Lung (tissue), 12 donors: Measurements from ENCODE around the gene KIZ. TPM values are rescaled to one million over a fixed set of nuclear protein-coding genes. Genes with fewer than 3 reads are reported as not detected.

ENCODE experiments used
- ATAC-seq: fragments of 200-7000 bp; cut with Tn5 transposase; one replicate; pipeline ENCODE4 v1.9.1; 2020; ENCODE audit warnings: moderate number of reproducible peaks; ENCODE audit not compliant: insufficient read depth, low FRiP score
- DNase-seq, 3 donors: peaks; one replicate each; pipeline ENCODE4 v3.0.0-alpha.2; 2013 to 2017
- H3K27ac ChIP-seq, 2 donors: one replicate each; pipeline ENCODE4 v1.5.1; 2013; ENCODE audit warnings: mild to moderate bottlenecking in 2 of 2, moderate library complexity in 2 of 2, control low read depth in 1 of 2, inconsistent platforms in 1 of 2, low read depth in 1 of 2, low read length in 1 of 2
- H3K27me3 ChIP-seq, 3 donors: one replicate each; pipeline ENCODE4 v1.5.1; 2013; ENCODE audit warnings: low read length in 2 of 3; ENCODE audit not compliant: control insufficient read depth in 3 of 3, insufficient read depth in 3 of 3
- H3K36me3 ChIP-seq, 4 donors: one replicate each; pipeline ENCODE4 v1.5.1; 2013; ENCODE audit warnings: low read length in 4 of 4, mild to moderate bottlenecking in 1 of 4, moderate library complexity in 1 of 4; ENCODE audit not compliant: control insufficient read depth in 4 of 4, insufficient read depth in 4 of 4
- H3K4me1 ChIP-seq, 5 donors: one replicate each; pipeline ENCODE4 v1.5.1; 2013; ENCODE audit warnings: low read length in 5 of 5, mild to moderate bottlenecking in 2 of 5, moderate library complexity in 1 of 5; ENCODE audit not compliant: control insufficient read depth in 5 of 5, insufficient read depth in 5 of 5
- H3K4me3 ChIP-seq: one replicate; pipeline ENCODE4 v1.5.1; 2013; ENCODE audit warnings: mild to moderate bottlenecking, control low read depth, moderate library complexity
- H3K9ac ChIP-seq, 2 donors: one replicate each; pipeline ENCODE4 v1.5.1; 2013; ENCODE audit warnings: low read length in 2 of 2, control low read depth in 1 of 2; ENCODE audit not compliant: insufficient read depth in 1 of 2
- H3K9me3 ChIP-seq, 4 donors: one replicate each; pipeline ENCODE4 v1.5.1; 2013; ENCODE audit warnings: low read length in 3 of 4, mild to moderate bottlenecking in 1 of 4, moderate library complexity in 1 of 4; ENCODE audit not compliant: control insufficient read depth in 4 of 4, insufficient read depth in 3 of 4
- WGBS, 2 donors: extraction: QIAGEN DNeasy Blood & Tissue Kit; methylation state at CpG; one replicate each; pipeline ENCODE4 v1.1.7; 2013; 5-methylcytosine and 5-hydroxymethylcytosine counted together
- polyA plus RNA-seq, 2 donors: library from polyadenylated mRNA; stranded (reverse); fragments of 200-250 nt; gene quantifications; one replicate each; pipeline ENCODE4 v1.2.1, GENCODE V29; 2013
- total RNA-seq, 2 donors: library from RNA; depleted of rRNA in 1 of 2; stranded (reverse); fragments of >200 nt in 1 of 2; gene quantifications; one replicate each; pipeline ENCODE4 v1.2.1, GENCODE V29; 2014 to 2021
- TF ChIP-seq, protein P1 (sequence below): IDR thresholded peaks from 2 replicates; pipeline ENCODE4 v1.5.1; 2012; ENCODE audit warnings: mild to moderate bottlenecking; ENCODE audit errors: control extremely low read depth, extremely low read depth
- donor health status: control.
- donor health status: control.
- donor health status: Bipolar disorder and iron deficiency.
- donor health status: healthy.
- donor health status: DM: yes; HTN: yes; CAD: no.

The KIZ gene
- total and polyA plus RNA-seq, 4 donors = 4.1 to 22.5 (median 9.1) TPM

DNA sequence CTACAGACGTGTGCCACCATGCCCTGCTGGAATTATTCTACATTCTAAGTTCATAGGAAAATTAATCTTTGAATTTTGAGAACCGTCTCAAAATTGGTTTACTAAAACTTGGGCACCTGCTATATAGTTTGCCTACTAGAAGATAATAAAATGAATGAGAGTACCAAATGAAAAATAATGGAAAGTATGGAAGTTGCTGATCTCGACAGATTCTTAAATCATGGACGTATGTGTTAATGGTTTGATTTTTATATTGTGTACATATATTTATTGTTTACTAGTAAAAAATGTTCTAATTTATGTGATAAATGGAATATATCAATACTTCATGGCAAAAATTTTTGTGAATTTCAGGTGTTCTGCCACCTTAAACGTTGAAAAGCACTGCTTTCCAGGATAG is 60.0 kb downstream of the KIZ start:
- TF ChIP-seq, protein P1, sequence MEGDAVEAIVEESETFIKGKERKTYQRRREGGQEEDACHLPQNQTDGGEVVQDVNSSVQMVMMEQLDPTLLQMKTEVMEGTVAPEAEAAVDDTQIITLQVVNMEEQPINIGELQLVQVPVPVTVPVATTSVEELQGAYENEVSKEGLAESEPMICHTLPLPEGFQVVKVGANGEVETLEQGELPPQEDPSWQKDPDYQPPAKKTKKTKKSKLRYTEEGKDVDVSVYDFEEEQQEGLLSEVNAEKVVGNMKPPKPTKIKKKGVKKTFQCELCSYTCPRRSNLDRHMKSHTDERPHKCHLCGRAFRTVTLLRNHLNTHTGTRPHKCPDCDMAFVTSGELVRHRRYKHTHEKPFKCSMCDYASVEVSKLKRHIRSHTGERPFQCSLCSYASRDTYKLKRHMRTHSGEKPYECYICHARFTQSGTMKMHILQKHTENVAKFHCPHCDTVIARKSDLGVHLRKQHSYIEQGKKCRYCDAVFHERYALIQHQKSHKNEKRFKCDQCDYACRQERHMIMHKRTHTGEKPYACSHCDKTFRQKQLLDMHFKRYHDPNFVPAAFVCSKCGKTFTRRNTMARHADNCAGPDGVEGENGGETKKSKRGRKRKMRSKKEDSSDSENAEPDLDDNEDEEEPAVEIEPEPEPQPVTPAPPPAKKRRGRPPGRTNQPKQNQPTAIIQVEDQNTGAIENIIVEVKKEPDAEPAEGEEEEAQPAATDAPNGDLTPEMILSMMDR = no peak
- Histone ChIP-seq H3K27ac (no peak overlapping the region), H3K4me1 (peaks cover 0 to 11% (median 7%) of the 10 kb centered on the region in 5 donors), H3K36me3 (peaks cover 0 to 4% (median 0%) of the 10 kb centered on the region in 4 donors), H3K4me3 (no peak overlapping the region), H3K27me3 (no peaks in the 10 kb centered on the region), H3K9ac (no peak overlapping the region), H3K9me3 (no peaks in the 10 kb centered on the region)
- DNase-seq (no peak), ATAC-seq (no peak)
- 92 to 97% methylated on average over 5 of the region's 5 CpGs for WGBS, 2 donors

DNA sequence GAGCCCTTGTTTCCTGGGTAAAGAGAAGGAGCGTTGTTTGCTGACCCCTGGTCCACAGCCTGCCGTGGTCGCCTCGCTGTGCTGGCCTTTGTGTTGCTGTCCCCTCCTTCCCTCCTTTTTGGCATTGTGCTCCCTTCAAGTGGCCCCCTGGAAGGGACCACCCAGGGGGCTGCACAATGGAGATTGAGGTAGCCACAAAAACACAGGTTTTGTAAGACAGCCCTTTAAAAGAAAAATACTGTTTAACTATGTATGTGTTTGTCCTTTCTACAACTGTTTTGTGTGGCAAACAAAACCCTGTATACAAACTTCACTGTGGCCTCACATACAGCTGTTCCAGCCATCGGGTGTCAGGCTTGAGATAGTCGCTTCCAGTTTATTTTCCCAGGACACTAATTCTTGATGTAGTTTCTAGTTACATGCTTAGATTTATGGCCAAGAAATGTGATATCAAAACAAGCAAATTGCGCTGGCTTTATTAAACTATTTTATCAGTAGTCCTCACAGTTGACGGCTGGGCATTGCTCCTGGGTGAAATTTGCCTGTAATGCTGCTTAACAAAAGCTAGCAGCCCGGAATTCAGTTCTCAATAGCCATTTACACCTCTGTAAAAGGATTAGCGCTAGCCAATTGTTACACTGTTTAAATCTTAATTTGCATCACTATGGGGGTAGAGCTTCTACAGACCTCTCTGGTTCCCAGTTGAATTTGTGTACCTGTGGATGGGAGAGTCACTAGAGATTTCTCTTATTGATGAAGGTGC is 64.1 kb downstream of the KIZ start:
- DNase-seq = peak; percentile 19 to 72 (median 69)
- H3K27me3 ChIP-seq = no peaks in the 10 kb centered on the region
- H3K4me1 ChIP-seq = peaks cover 0 to 22% (median 8%) of the 10 kb centered on the region in 5 donors
- no peaks in the 10 kb centered on the region for H3K9me3 ChIP-seq
- H3K27ac ChIP-seq = no peak overlapping the region
- H3K9ac ChIP-seq = peak overlapping the region in 1 of 2 donors; percentile 7
- peaks cover 0 to 1% (median 0%) of the 10 kb centered on the region in 4 donors for H3K36me3 ChIP-seq
- ATAC-seq = no peak
- 89 to 91% methylated on average over 10 of the region's 10 CpGs for WGBS, 2 donors
- H3K4me3 ChIP-seq = no peak overlapping the region
- TF ChIP-seq, protein P1 = no peak

DNA sequence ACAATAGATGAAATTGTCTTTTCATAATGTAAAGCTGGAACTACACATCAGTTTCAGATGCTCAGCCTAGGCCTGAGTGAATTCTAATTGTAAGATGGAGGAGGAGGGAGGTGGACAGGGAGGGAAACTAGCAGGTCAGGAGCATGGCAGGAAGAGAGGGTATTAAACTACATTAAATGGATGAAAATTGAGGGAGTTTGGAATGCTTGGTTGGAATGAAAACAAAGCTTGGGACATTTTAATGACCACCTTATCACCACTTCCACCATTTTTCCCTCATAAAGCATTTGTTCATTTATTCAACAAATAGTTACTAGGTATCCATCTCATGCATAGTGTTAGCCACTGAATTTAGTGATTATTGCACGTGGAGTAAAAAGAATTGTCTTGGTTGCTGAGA is 65.0 kb downstream of the KIZ start:
- ATAC-seq (no peak), DNase-seq (no peak)
- 80 to 89% methylated on average over 1 of the region's 1 CpG for WGBS, 2 donors
- Histone ChIP-seq H3K27ac (no peak overlapping the region), H3K9me3 (no peaks in the 10 kb centered on the region), H3K27me3 (no peaks in the 10 kb centered on the region), H3K4me1 (peaks cover 0 to 22% (median 8%) of the 10 kb centered on the region in 5 donors), H3K9ac (no peak overlapping the region), H3K36me3 (peaks cover 0 to 1% (median 0%) of the 10 kb centered on the region in 4 donors), H3K4me3 (no peak overlapping the region)
- TF ChIP-seq, protein P1 = no peak

DNA sequence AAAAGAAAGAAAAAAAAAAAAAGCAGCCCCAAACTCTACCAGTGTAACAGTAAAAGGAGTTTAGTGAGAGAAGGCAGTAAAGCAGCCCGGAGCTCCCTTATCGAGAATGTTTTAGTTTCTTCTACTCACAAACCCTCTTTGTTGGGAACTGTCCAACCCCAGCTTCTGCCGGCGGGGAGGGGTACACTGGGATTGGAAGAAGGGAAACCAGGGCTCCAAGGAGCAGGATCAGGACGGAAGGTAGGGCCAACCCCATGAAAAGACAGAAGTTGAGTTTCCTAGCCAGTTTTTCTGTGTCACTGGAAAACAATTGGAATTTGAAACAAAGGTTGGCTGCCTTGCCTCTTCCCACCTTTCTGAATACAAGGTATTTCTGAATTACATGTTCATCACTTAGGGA is 66.0 kb downstream of the KIZ start:
- H3K9ac ChIP-seq = no peak overlapping the region
- TF ChIP-seq, protein P1 = no peak
- H3K27ac ChIP-seq = no peak overlapping the region
- no peaks in the 10 kb centered on the region for H3K9me3 ChIP-seq
- H3K27me3 ChIP-seq = no peaks in the 10 kb centered on the region
- 64 to 68% methylated on average over 5 of the region's 5 CpGs for WGBS, 2 donors
- peaks cover 0 to 22% (median 8%) of the 10 kb centered on the region in 5 donors for H3K4me1 ChIP-seq
- peaks cover 0 to 1% (median 0%) of the 10 kb centered on the region in 4 donors for H3K36me3 ChIP-seq
- DNase-seq (peak; percentile 59 to 71 (median 66)), ATAC-seq (no peak)
- H3K4me3 ChIP-seq = no peak overlapping the region
